GM19452 (cell line): ENCODE data around the gene HIVEP2.

Source experiments
- ATAC-seq: cut with Tn5 transposase; IDR thresholded peaks from one replicate; pipeline ENCODE4 v1.9.1; 2021; ENCODE audit not compliant: unreplicated experiment

The HIVEP2 gene

GRCh38 chr6:142845624-142846458 lies 99.1 kb downstream of the HIVEP2 start:
- ATAC-seq: no peak

DNA sequence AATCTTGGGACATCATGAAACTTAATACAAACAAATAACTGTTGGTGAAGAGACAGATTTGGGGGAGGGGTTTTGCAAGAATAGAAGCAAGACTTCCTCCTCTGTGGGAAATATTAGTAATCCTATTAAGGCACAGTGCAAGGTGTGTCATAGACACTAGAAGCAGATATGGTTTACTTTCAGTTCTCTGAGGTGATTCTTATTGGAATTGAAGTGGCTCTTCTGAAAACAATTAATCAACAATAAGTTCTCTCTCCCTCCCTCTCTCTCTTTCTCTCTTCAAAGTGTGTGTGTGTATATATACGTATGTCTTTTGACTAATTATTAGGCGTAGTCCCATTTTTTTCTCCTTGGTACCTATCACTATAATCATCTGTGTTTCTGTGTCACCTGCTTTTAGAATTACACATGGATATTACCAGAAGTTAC lies 99.8 kb downstream of the HIVEP2 start:
- ATAC-seq: peak; percentile 41

DNA sequence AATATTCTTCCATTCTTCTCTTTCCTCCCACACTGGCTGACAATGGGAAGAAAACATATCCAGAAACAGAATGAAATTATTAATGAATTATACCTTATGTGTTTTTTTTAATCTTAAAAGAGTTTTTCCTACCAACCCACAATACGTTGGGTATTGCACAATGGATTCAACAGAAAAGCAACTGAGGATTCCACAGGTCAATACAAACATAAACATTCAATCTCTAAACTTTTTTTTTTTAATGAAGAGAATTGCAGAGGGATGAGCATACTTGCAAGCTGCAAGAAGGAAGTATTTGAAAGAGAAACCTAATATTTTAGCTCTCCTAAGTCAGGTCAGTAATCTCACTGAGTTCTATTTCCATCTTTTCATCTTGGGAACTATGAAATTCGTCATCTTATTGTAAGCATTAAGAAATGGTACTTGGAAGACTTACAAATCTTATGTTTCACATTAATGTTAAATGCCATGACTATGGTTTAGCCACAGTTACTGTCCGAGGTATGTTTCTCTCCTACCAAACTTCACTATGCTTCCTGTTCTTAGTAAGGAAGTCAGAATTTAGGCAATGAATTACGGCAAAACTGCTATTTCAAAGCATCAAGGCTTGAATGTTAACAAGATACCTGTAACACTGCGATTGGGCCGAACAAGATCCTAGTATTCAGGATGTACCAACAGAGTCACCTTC lies 100.8 kb downstream of the HIVEP2 start:
- peak; percentile 29 for ATAC-seq

- ATAC-seq: no peak
Measured at GRCh38 chr6:142843361-142843760, 101.6 kb downstream of the HIVEP2 start.

- ATAC-seq: peak; percentile 69
Measured at GRCh38 chr6:142842418-142843261, 102.3 kb downstream of the HIVEP2 start.

DNA sequence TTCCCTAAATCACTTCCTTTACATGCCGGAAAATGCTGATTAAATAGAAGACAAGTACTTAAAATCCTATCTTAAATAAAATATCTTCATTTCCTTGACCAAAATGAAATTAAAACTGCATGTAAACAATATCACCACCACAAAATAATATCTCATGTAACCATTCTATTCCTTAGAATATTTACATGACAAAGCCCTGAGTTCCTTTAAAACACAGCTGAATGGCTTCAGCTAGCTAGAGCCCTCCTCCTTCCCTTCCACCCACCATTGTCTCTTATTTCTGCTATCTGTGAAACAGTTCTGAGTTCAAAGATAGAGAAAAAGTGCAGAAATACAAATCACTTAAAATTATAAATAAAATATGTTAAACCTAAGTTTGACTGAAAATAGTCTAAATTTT lies 103.1 kb downstream of the HIVEP2 start:
- no peak for ATAC-seq

- no peak for ATAC-seq
Measured at GRCh38 chr6:142839686-142840040, 105.3 kb downstream of the HIVEP2 start.

- ATAC-seq: no peak
Measured at GRCh38 chr6:142838821-142839685, 105.9 kb downstream of the HIVEP2 start.

DNA sequence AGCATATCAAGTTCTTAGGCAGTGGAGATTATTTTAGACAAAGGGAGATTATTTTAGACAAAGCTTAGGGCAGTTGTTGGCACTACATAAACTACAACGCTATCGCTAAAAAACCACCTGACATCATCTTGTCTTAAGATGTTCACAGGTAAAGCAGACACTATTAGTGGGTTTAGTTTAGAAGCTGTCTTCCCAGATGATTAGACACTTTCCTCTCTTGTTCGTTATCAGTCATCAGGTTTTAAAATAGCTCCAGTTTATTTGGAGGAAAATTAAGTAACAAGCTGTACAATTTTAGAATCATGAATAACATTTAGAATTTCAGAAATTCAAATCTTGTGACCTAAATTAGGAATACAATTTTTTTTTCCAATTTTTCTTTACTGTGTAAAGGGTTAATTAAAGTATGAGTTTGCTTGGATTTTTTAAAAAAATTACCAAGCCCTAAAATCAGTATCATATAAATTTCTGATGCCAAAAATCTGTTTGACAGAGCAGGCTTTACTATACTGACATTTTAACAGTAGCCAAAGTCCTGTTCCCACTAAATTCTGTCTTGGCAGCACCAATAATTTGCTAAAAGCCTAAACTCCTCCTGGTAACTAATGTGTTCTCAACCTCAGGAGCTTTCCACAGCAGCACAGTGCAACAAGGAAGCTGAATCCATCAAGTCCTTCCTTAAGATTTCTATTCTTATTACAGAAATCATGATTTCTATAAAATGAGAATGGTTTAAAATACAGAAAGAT lies 109.0 kb downstream of the HIVEP2 start:
- no peak for ATAC-seq

GRCh38 chr6:142834853-142835252 lies 110.1 kb downstream of the HIVEP2 start:
- no peak for ATAC-seq

GRCh38 chr6:142833798-142834197 lies 111.2 kb downstream of the HIVEP2 start:
- no peak for ATAC-seq

- no peak for ATAC-seq
Measured at GRCh38 chr6:142833054-142833453, 111.9 kb downstream of the HIVEP2 start.

DNA sequence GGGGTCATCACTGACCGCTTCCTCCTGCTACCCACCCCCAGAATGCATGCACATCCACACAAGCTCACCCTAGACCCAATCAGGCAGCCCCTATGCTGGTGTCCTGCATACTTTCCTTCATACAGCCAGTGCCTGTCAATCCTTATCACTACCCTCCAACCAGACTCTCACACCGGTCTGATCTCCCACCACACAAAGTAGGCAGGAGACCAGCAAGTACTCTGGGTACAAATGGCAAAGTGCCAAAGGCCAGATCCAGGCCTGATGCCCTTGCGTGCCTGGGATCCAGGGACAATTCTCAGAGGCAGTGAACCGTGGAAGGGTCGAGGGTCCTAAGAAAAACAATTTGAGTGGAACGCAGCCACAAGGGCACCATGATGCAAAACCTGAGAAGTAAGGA lies 114.2 kb downstream of the HIVEP2 start:
- no peak for ATAC-seq

DNA sequence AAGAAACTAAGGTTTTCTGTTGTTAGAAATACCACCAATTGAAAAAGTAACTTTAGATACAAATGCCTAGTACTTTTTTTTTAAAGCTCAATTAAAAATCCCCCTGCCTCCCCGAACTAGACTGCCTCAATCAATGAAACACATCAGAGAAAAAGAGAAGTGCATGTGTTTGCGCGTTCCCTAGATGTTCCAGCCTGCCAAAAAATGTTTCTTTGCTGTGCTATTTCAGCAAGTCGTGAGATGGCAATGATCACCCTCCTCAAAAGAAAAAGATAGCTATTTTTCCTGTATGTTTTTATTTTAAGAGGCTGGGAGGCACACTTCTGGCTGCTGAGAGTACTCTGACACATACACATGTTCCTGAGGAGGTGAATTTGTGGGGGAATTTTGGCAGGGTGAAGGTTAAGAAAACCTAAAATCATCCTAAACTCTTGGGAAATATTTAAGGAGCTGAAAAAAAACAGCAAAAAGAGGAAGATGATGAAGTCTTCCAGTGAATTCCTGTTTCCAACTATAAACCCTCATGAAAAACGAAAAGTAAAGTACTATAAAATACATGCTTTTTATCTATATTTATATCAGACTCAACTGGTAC lies 114.8 kb downstream of the HIVEP2 start:
- ATAC-seq: no peak

- ATAC-seq: no peak
Measured at GRCh38 chr6:142829556-142829955, 115.4 kb downstream of the HIVEP2 start.

DNA sequence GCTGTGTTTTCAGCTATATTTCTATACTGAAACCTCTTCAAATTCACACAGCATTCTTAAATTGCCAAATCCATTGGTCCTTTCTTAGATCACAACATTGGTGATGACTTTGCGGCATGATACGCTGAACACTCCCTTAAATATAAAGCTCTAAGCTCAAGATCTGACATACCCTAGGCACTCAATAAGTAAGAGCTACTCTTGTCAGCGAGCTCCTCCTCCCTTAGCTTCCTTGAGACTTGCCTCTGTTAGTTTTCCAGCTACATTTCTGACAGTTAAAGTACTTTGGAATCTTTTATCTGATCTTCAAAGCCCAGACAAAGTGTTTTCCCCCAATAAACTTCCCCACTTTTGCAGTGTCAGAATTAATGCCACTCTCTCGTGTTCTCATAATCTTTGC lies 117.0 kb downstream of the HIVEP2 start:
- no peak for ATAC-seq

DNA sequence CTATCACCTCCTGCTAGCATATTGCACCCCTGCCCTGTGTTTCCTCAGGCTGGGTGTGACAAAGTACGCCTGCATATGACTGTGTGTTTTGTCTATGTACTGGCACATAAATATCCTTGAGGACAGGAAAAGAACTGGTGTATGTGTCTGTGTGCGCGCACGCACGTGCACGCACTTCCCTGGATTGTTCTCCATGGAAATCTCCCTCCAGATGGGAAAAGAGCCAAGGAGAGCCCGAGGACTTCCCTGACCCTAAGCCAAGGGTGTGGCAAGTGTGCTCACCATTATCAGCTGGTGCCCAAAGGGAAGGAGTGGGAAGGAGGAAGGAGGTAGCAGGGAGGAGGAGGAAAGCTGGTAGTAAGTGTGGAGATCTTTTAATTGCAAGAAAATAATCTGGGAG lies 117.6 kb downstream of the HIVEP2 start:
- no peak for ATAC-seq

DNA sequence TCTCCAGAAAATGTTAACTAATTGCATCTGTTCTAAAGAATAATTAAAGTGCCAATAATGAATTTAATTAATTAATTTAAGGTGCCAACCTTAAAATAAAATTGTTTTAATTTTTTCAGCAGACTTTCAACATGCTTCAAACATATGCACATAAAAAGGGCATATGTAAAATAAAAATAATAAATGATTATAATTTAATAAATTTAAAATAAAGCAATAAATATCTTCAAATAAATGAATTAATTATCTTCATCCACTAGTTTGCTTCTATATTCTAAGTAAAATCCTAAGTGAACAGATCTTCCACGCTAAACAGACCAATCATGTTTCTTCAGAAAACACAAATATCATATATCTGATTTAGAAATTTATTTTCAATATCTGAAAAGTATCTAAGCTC lies 119.2 kb downstream of the HIVEP2 start:
- no peak for ATAC-seq

DNA sequence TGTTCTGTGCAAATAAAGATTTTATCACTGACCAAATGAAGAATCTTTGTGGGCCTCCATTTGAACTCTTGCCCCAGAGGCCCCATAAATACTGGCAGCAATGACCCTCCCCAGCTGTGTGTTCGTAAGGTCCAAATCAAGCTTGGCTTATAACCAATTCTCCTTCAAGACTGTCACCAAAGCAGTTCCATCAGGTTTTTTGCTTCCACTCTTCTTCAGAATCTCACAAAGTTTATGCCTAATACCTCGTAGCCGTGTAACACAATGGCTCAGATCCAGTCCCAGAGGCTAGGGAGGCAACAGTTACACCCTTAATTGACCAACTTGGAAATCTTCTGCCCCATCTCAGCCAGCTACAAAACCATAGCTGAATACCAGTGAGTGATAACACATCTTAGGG lies 120.5 kb downstream of the HIVEP2 start:
- no peak for ATAC-seq
